ENCODE data around the gene SHISA5. TPM values are rescaled to one million over a fixed set of nuclear protein-coding genes. Genes with fewer than 3 reads are reported as not detected.

The SHISA5 gene
- total RNA-seq, 1 experiment from 2014 or later = 104 TPM

DNA sequence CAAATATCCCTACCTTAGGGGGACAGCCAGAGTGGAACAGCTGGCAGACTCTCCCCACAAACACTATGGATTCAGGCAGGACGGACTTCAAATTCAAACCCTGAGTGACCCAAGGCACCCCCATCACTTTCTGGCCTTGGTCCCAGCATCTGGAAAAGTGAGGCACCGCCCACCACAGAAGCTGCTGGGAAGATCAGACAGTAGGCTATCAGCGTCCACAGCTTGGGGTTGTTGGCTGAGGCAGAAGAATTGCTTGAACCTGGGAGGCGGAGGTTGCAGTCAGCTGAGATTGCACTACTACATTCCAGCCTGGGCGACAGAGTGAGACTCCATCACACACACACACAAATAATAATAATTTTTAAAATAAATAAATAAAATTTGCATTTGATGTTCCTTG is 44.2 kb upstream of the SHISA5 start:
- Histone ChIP-seq H3K27ac (ENCODE audit: low read depth, low read length) (no peak overlapping the region), H3K36me3 (ENCODE audit: control insufficient read depth in 1 of 2, insufficient read depth in 2 of 2, low read length in 2 of 2) (peaks cover 15 to 16% of the 10 kb centered on the region in 2 experiments), H3K4me3 (replicated peaks in 1 of 2; ENCODE audit: low read depth in 1 of 2, low read length in 2 of 2) (no peak overlapping the region), H3K4me2 (ENCODE audit: low read length) (no peak overlapping the region), H3K27me3 (ENCODE audit: insufficient read depth, low read length) (no peaks in the 10 kb centered on the region), H3K4me1 (ENCODE audit: control insufficient read depth in 1 of 2, insufficient read depth in 2 of 2, low read length in 2 of 2) (peaks cover 0 to 6% of the 10 kb centered on the region in 2 experiments; a peak in 1 of 4 replicates), H4K20me1 (ENCODE audit: insufficient read depth) (no peaks in the 10 kb centered on the region), H3K79me2 (ENCODE audit: insufficient read depth, low read length) (0 out of 2 replicates have a peak, but pooled peaks cover 2% of the 10 kb centered on the region), H3K9me3 (ENCODE audit: control insufficient read depth in 1 of 2, insufficient read depth in 1 of 2, low read depth in 1 of 2, low read length in 2 of 2) (no peaks in the 10 kb centered on the region), H3K9me2 (ENCODE audit: insufficient read depth) (no peaks in the 10 kb centered on the region), H3K9ac (ENCODE audit: low read length) (no peak overlapping the region), H2AFZ (ENCODE audit: low read depth, low read length, poor library complexity, severe bottlenecking) (no peak overlapping the region)
- intact Hi-C loops (cut with micrococcal nuclease) = loop anchor here (1.0 to 5.0 kb wide), 6 partner anchors 41 to 354 kb away; no protein-coding TSS in a partner anchor
- ATAC-seq (no peak), DNase-seq (ENCODE audit: low read depth, low spot score) (no peak)
- POLR2A ChIA-PET = no interaction called here
- BruUV-seq (replicated peaks) = no TSS peak
- TF ChIP-seq POLR2A (IDR thresholded peaks at IDR 0.05; ENCODE audit: borderline replicate concordance, extremely low read depth, insufficient read depth, insufficient read length) = no peak
- no peak for TF ChIP-seq SIN3A (IDR thresholded peaks at IDR 0.05; ENCODE audit: low read depth)
- no peak for TF ChIP-seq ZFX (IDR thresholded peaks at IDR 0.05)
- no peak for TF ChIP-seq JUND (IDR thresholded peaks at IDR 0.05)
- TF ChIP-seq EGR1 (IDR thresholded peaks at IDR 0.05; ENCODE audit: low read depth) = no peak
- TF ChIP-seq, protein P1, sequence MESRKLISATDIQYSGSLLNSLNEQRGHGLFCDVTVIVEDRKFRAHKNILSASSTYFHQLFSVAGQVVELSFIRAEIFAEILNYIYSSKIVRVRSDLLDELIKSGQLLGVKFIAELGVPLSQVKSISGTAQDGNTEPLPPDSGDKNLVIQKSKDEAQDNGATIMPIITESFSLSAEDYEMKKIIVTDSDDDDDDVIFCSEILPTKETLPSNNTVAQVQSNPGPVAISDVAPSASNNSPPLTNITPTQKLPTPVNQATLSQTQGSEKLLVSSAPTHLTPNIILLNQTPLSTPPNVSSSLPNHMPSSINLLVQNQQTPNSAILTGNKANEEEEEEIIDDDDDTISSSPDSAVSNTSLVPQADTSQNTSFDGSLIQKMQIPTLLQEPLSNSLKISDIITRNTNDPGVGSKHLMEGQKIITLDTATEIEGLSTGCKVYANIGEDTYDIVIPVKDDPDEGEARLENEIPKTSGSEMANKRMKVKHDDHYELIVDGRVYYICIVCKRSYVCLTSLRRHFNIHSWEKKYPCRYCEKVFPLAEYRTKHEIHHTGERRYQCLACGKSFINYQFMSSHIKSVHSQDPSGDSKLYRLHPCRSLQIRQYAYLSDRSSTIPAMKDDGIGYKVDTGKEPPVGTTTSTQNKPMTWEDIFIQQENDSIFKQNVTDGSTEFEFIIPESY (IDR thresholded peaks at IDR 0.05; ENCODE audit: extremely low read depth, insufficient replicate concordance, low read length) = no peak
- no peak for TF ChIP-seq EZH2 (IDR thresholded peaks at IDR 0.05)
- no peak for TF ChIP-seq CEBPB (IDR thresholded peaks at IDR 0.05; ENCODE audit: low read depth)
- no peak for TF ChIP-seq SRF (IDR thresholded peaks at IDR 0.05; ENCODE audit: low read depth)
- TF ChIP-seq RAD21 (IDR thresholded peaks at IDR 0.05; ENCODE audit: low read depth) = no peak
- no peak for TF ChIP-seq EZH2phosphoT487 (IDR thresholded peaks at IDR 0.05; ENCODE audit: borderline replicate concordance)
- TF ChIP-seq TCF7L2 (IDR thresholded peaks at IDR 0.05; ENCODE audit: borderline replicate concordance, extremely low read depth, insufficient read depth, insufficient read length) = no peak
- RAD21 ChIA-PET (ENCODE audit: low non-redundant PET in 1 of 2, low total read pairs in 2 of 2, uncharacterized antibody in 2 of 2, unreplicated experiment in 2 of 2) = interaction anchor here in 1 of 2 experiments (1.7 kb wide), 1 partner anchor 147 kb away, joined by 3 read pairs; no protein-coding TSS in a partner anchor
- CTCF ChIA-PET = interaction anchor here (1.8 to 2.1 kb wide), 2 partner anchors 87 to 112 kb away, joined by 8 to 21 read pairs; partner anchors contain the start of gene SLC26A6
